Right atrium auricular region (tissue), 2 donors: ENCODE results near the gene GPNMB. TPM values are rescaled to one million over a fixed set of nuclear protein-coding genes. Genes with fewer than 3 reads are reported as not detected.

Experiments used
- DNase-seq: peaks from one replicate; pipeline ENCODE4 v3.0.0-alpha.2; 2019; ENCODE audit warnings: low spot score
- H3K27ac ChIP-seq, 2 donors: fragments of 200-600 bp; sonication (generic); 1 replicate in 1 of 2; 2 replicates in 1 of 2; pipeline ENCODE4 v1.5.1; 2016 to 2019
- H3K27me3 ChIP-seq, 2 donors: fragments of 200-600 bp; sonication (generic); one replicate each; pipeline versions ENCODE4 v1.5.1 to v1.6.0; 2017 to 2019
- H3K36me3 ChIP-seq: fragments of 200-600 bp; sonication (generic); one replicate; pipeline ENCODE4 v1.5.1; 2016
- H3K4me1 ChIP-seq, 2 donors: fragments of 200-600 bp; sonication (generic); one replicate each; pipeline versions ENCODE4 v1.5.1 to v1.6.0; 2017 to 2019
- H3K4me3 ChIP-seq, 2 donors: fragments of 200-600 bp; sonication (generic); 1 replicate in 1 of 2; 2 replicates in 1 of 2; pipeline ENCODE4 v1.5.1; 2017 to 2019; ENCODE audit warnings: mild to moderate bottlenecking in 1 of 2, moderate library complexity in 1 of 2
- H3K9me3 ChIP-seq, 2 donors: fragments of 200-600 bp; sonication (generic); one replicate each; pipeline ENCODE4 v1.5.1; 2019
- CTCF ChIP-seq, 2 donors: fragments of 200-600 bp; sonication (generic); IDR thresholded peaks; one replicate each; pipeline ENCODE4 v1.5.1; 2019; ENCODE audit warnings: antibody characterized with exemption in 2 of 2
- total RNA-seq, 2 donors: library from RNA; depleted of rRNA; stranded (reverse); fragments of >200 nt; gene quantifications; one replicate each; pipeline ENCODE4 v1.1.0, GENCODE V29; 2016

The GPNMB gene
- total RNA-seq, 2 donors from 2014 or later = 74.4 to 137 TPM

DNA sequence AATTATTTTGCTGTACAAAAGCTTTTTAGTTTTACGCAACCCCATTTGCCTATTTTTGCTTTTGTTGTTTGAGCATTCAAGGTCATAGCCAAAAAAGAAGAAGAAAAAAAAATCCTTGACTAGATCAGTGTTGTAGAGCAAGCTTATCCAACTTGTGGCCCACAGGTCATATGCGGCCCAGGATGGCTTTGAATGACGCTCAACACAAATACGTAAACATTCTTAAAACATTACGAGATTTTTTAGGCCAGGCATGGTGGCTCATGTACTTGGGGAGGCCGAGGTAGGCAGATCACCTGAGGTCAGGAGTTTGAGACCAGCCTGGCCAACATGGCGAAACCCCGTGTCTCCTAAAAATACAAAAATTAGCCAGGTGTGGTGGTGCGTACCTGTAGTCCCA is 44.4 kb downstream of the GPNMB start:
- DNase-seq = no peak
- TF ChIP-seq CTCF (IDR thresholded peaks at IDR 0.05) = no peak
- Histone ChIP-seq H3K27me3 (no peaks in the 10 kb centered on the region), H3K36me3 (no peaks in the 10 kb centered on the region), H3K4me3 (no peak overlapping the region), H3K4me1 (no peaks in the 10 kb centered on the region), H3K27ac (no peak overlapping the region), H3K9me3 (no peaks in the 10 kb centered on the region)

GRCh38 chr7:23291957-23292560 is 45.5 kb downstream of the GPNMB start:
- Histone ChIP-seq H3K9me3 (no peaks in the 10 kb centered on the region), H3K4me1 (no peaks in the 10 kb centered on the region), H3K4me3 (no peak overlapping the region), H3K36me3 (no peaks in the 10 kb centered on the region), H3K27me3 (no peaks in the 10 kb centered on the region), H3K27ac (no peak overlapping the region)
- DNase-seq = no peak
- no peak for TF ChIP-seq CTCF (IDR thresholded peaks at IDR 0.05)

GRCh38 chr7:23292623-23293022 is 46.0 kb downstream of the GPNMB start:
- no peaks in the 10 kb centered on the region for H3K36me3 ChIP-seq
- no peaks in the 10 kb centered on the region for H3K9me3 ChIP-seq
- no peaks in the 10 kb centered on the region for H3K27me3 ChIP-seq
- no peak for TF ChIP-seq CTCF (IDR thresholded peaks at IDR 0.05)
- H3K4me1 ChIP-seq = no peaks in the 10 kb centered on the region
- no peak overlapping the region for H3K4me3 ChIP-seq
- H3K27ac ChIP-seq = no peak overlapping the region
- DNase-seq = no peak

DNA sequence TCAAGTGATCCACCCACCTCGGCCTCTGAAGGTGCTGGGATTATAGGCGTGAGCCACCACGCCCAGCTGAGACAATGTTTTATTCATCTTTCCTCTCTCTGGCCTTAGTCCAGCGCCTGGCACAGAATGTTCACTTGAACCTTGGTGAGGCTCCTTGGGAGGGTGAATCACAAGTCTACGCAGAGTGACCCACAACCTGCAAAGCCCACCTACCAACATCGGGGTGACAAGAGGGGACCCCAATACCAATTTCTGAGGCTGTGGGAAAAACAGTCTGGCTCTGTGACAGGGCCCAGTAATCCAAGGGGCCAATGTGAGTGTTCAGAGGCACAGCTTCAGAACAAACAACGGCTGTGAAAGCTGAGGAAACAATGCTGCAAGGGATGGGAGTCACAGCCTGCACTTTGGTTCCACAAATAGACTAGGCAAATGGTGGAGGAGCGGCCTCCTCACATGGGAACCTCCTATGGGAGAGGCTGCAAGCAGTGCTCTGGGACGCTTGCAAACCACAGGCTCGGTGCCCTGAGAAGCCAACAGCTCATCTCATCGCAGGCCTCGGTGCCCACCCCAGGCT is 47.0 kb downstream of the GPNMB start:
- no peak for DNase-seq
- no peak overlapping the region for H3K27ac ChIP-seq
- no peak for TF ChIP-seq CTCF (IDR thresholded peaks at IDR 0.05)
- H3K4me3 ChIP-seq = no peak overlapping the region
- no peaks in the 10 kb centered on the region for H3K9me3 ChIP-seq
- H3K27me3 ChIP-seq = no peaks in the 10 kb centered on the region
- H3K4me1 ChIP-seq = peaks cover 0 to 7% of the 10 kb centered on the region in 2 donors
- H3K36me3 ChIP-seq = no peaks in the 10 kb centered on the region

DNA sequence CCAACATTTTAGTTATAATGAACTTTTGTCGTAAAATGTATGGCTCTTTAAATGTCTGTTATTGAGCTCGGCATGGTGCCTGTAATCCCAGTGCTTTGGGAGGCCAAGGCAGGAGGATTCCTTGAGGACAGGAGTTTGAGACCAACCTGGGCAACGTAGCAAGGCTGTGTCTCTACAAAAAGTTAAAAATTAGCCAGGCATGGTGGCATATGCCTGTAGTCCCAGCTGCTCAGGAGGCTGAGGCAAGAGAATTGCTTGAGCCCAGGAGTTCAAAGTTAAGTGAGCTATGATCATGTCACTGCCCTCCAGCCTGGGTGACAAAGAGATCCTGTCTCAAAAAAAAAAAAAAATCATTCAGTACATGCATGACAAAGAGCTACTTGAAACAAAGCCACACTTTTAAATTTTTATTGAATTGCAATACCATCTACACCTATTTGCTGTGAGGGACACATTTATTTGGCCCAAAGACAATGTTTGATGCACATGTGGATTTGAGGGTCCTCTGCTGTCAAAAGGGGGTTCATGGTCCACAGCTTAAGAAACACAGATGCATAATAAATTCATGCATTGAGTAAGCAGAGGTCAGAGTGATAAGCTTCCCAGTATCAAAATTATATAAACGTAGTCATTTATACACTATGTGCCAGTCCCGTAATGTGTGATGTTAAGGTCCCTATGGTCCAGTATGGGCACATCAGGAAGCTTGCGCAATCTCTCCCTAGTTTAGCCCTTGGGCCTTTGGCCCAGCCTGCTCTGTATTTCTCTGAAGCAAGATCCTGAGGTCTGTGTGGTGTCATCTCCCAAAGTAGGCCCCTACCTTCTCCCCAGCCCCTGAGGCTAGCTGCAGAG is 48.2 kb downstream of the GPNMB start:
- Histone ChIP-seq H3K36me3 (no peaks in the 10 kb centered on the region), H3K4me3 (no peak overlapping the region), H3K9me3 (no peaks in the 10 kb centered on the region), H3K27ac (no peak overlapping the region), H3K4me1 (peaks cover 0 to 11% of the 10 kb centered on the region in 2 donors), H3K27me3 (no peaks in the 10 kb centered on the region)
- DNase-seq = no peak
- no peak for TF ChIP-seq CTCF (IDR thresholded peaks at IDR 0.05)
